Fibroblast of the conjunctiva (primary cell): Measurements from ENCODE around the gene C1S.
"Not testable (repeated sequence)": the region's sequence is repeated elsewhere in the genome, so short reads cannot be mapped to it uniquely, and the experiment has no call there.

Experiments
- DNase-seq: peaks from one replicate; pipeline ENCODE4 v3.0.0-alpha.2; 2010; ENCODE audit warnings: low read depth

The C1S gene

GRCh38 chr12:7046383-7047105 lies 14.0 kb upstream of the C1S start:
- DNase-seq, result no peak

GRCh38 chr12:7047306-7047705 lies 13.2 kb upstream of the C1S start:
- no peak for DNase-seq

- DNase-seq, result not testable (repeated sequence)
Measured at GRCh38 chr12:7049445-7049951, 11.0 kb upstream of the C1S start.

- DNase-seq, result not testable (repeated sequence)
Measured at GRCh38 chr12:7049973-7050372, 10.5 kb upstream of the C1S start.

- DNase-seq, result no peak
Measured at GRCh38 chr12:7054925-7055324, 5.6 kb upstream of the C1S start.

GRCh38 chr12:7055736-7056135 lies 4.8 kb upstream of the C1S start:
- not testable (repeated sequence) for DNase-seq

- DNase-seq, result no peak
Measured at GRCh38 chr12:7058163-7058845, 2.2 kb upstream of the C1S start.

GRCh38 chr12:7058850-7059395 lies 1.6 kb upstream of the C1S start:
- no peak for DNase-seq

- no peak for DNase-seq
Measured at GRCh38 chr12:7059780-7060179, 738 bp upstream of the C1S start.

- no peak for DNase-seq
Measured at GRCh38 chr12:7061138-7061537, 620 bp downstream of the C1S start.

GRCh38 chr12:7061596-7061995 lies 1.1 kb downstream of the C1S start:
- no peak for DNase-seq

- DNase-seq, result no peak
Measured at GRCh38 chr12:7064516-7064915, 4.0 kb downstream of the C1S start.

- DNase-seq, result no peak
Measured at GRCh38 chr12:7065073-7065623, 4.6 kb downstream of the C1S start.

- DNase-seq, result no peak
Measured at GRCh38 chr12:7066596-7066995, 6.1 kb downstream of the C1S start.

GRCh38 chr12:7067096-7067495 lies 6.6 kb downstream of the C1S start:
- no peak for DNase-seq

- DNase-seq, result no peak
Measured at GRCh38 chr12:7068240-7068993, 7.9 kb downstream of the C1S start.

- DNase-seq, result no peak
Measured at GRCh38 chr12:7068994-7069346, 8.5 kb downstream of the C1S start.

- DNase-seq, result no peak
Measured at GRCh38 chr12:7069386-7069785, 8.9 kb downstream of the C1S start.

GRCh38 chr12:7072035-7072434 lies 11.5 kb downstream of the C1S start:
- no peak for DNase-seq

- DNase-seq, result no peak
Measured at GRCh38 chr12:7072554-7072953, 12.0 kb downstream of the C1S start.

- DNase-seq, result no peak
Measured at GRCh38 chr12:7073946-7074345, 13.4 kb downstream of the C1S start.

GRCh38 chr12:7075518-7075917 lies 15.0 kb downstream of the C1S start:
- DNase-seq, result no peak
